HG03159 (cell line): ENCODE measurements around the gene WDFY1.
A peak's percentile ranks its signal among the peaks of the same experiment; 100 is the strongest.
"Not testable (repeated sequence)": the region's sequence is repeated elsewhere in the genome, so short reads cannot be mapped to it uniquely, and the experiment has no call there.

Experiments
- ATAC-seq: cut with Tn5 transposase; IDR thresholded peaks from one replicate; pipeline ENCODE4 v1.9.1; 2021; ENCODE audit warnings: mild to moderate bottlenecking, moderate library complexity; ENCODE audit not compliant: unreplicated experiment

WDFY1 gene

GRCh38 chr2:223957092-223957851 lies 12.1 kb upstream of the WDFY1 start, which contains the start of gene MRPL44:
MRPL44 (plus strand) TSS chr2:223957463; CDS start chr2:223957473, 10 bp downstream.
- peak; percentile 89 for ATAC-seq

DNA sequence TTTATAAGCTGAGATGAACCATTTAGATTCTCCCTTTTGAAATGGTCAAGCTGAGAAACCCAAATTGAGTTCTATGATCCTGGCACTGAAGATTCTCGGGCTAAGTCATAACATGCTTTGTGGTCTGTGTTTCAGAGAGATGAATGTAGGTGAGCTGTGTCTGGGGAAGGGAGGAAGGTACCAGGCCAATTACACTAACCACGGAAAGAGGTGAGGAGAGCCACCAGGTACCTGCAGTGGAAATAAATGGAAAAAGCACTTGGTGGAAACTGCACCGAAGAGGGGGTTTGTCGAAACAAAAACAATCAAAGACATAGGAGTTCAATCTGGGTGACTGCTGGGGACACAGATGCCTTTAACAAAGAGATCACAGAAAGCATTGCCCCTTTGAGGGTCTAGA lies 11.2 kb upstream of the WDFY1 start:
- ATAC-seq: no peak

DNA sequence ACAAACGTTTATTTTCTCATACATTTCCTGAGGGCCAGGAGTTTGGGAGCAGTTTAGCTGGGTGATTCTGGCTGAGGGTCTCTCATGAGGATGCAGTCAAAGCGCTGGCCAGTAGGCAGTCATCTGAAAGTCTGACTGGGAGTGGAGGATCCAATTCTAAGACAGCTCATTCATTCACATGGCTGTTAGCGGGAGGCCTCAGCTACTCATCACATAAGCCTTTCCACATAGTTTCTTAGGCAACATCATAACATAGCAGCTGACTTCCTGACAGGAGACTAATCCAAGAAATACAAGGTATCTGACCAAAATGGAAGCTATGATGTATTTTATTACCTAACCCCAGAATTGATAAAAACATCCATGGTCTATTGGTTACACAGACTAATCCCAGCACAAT lies 9.3 kb upstream of the WDFY1 start:
- no peak for ATAC-seq

DNA sequence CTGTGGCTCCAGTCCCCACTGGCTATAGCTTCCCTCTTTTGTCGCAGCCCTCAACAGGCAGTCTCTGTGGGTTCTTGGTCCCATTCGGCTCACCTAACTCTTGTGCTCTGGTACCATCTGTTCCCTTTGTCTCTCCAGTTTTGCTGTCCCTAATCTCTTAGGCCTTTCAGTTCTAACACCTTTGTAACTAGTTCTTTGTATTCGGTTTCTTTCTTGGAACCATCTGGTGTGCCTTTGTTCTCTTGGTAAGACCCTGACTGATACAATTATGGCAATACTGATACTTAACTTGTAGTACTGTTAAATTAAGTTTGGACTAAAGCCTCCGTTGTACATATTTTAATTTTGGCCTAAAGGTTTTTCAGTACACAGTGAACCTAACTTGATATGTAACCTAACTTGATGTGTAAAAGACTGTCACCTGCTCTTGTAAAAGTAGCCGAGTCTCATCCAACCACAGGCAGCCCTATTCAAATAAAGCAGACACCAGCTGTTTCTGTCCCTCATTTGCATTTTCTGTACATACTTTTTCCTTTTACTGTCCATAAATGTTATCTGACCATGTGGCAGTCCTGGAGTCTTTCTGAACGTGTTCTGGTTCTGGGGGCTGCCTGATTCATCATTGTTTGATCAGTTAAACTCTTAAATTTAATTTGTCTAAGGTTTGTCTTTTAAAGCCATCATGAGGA lies 7.3 kb upstream of the WDFY1 start:
- peak; percentile 57 for ATAC-seq

- no peak for ATAC-seq
Observed at GRCh38 chr2:223950448-223951347, 5.6 kb upstream of the WDFY1 start.

DNA sequence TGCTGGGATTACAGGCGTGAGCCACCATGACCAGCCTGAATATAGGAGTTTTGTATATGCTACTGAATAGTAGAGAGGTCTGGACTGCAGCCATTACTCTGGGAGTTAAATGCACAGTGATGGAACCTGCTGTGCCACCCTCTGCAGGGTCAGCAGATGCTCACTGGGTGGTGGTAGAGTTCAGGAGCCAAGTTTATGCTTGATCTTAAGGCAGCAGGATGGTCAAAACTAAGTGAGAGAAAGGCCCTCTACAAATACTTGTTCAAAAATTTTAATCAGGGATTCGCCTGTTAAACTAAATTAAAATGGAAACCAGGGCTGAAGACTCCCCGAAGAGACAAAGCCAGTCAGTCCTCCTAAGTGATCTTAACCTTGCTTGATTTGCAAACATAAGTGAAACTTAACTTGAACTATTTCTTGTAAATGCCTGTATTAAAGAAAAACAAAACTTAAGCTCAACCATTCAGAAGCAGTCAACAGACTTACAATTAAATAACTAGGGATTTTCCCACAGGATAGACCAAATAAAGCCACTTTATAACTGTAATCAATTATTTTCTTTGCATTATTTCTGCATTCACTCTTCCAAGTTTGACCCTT lies 4.2 kb upstream of the WDFY1 start:
- no peak for ATAC-seq

DNA sequence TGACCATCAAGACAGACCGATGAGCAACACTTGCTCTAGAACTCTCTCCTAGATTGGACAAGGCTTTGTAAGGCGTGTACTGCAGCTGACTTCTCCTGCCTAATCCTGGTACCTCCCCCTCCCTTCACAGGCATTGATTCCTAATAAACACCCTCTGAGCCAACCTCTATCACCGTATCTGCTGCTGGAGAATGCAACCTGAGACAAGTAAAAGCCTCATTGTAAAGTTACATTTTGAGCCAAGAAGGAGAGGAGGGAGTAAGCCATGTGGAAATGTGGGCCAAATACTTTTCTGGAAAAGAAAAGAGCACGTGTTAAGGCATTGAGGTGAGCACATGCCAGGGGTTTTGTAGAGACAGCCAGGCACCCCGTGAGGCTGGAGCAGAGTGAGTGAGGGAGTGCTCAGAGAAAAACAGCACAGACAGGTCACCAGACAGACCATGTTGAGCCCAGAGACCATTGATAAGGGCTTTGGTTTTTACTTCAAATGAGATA lies 2.6 kb upstream of the WDFY1 start:
- no peak for ATAC-seq

DNA sequence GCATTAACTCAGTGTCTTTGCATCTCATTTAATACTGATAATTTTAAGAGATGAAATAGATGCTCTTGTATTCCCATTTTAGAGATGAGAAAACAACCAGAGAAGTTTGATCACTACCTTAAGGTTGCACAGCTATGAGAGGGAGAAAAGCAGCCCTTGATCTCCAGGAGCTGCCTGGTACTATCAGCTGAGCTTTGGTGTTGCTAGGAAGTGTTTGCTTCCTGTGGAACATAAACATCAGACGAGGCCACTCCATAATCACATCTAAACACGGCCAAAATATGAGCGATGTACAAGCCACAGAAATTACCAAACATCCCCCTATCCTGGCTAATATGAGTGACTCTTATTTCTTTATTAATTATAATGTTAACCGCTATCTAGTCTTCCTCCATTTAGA lies 620 bp upstream of the WDFY1 start:
- no peak for ATAC-seq

DNA sequence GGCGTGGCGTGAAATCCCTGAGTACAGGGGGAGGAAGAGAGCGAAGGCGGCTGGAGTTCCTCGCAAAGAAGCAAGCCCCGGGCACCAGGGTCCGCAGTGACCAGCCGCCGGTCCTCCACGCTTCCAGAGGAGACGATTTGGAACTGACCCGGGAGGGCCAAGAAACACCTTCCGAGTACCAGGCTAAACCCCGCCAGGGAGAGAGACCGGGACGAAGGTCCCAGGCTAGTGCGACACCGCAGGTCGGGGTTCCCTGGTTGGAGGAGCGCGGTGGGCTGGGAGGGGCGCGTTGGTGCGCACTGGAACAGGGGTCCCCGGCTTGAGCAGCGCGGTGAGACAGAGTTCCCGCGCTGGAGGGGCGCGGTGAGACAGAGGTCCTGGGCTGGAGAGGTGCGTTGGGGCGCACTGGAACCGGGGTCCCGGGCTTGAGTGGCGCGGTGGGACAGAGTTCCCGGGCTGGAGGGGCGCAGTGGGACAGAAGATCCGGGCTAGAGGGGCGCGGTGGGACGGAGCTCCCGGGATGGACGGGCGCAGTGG lies 901 bp downstream of the WDFY1 start:
- no peak for ATAC-seq

DNA sequence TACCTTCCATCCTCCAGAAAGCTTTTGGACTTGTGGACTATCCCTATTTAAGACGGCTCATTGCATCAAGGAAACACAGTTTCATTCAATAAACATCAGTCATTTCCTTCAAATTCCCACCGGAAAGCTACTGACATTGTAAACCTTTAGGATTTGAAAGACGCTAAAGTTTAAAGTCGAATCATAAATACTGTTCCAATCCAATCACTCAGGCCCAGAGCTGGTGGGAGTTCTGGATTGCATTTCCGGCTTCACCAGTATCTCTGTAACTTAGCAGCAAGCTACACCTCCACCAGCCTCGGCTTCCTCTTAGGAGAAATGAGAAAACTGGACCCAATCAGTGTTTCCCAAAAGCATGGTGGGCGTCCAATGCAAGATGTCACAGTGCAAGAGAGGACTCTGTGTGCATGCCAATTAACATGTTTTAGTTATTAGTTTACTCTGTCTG lies 1.6 kb downstream of the WDFY1 start:
- no peak for ATAC-seq

DNA sequence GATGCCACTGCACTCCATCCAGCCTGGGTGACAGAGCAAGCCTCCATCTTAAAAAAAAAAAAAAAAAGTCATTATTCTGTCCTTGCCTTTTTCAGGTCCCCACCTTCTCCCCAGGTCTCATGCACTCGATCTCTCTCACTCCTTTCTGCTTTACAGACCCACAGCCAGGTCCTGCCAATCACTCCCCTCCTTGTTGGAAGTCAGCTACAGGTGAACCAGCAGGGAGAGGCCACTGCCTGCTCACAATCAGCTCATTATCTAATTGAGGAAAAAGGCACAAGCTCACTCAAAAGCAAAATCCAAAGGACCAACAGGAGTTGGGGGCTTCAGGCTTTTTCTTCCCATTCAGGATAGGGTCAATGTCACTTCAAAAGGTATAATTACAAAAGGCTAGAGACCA lies 2.0 kb downstream of the WDFY1 start:
- ATAC-seq: no peak

DNA sequence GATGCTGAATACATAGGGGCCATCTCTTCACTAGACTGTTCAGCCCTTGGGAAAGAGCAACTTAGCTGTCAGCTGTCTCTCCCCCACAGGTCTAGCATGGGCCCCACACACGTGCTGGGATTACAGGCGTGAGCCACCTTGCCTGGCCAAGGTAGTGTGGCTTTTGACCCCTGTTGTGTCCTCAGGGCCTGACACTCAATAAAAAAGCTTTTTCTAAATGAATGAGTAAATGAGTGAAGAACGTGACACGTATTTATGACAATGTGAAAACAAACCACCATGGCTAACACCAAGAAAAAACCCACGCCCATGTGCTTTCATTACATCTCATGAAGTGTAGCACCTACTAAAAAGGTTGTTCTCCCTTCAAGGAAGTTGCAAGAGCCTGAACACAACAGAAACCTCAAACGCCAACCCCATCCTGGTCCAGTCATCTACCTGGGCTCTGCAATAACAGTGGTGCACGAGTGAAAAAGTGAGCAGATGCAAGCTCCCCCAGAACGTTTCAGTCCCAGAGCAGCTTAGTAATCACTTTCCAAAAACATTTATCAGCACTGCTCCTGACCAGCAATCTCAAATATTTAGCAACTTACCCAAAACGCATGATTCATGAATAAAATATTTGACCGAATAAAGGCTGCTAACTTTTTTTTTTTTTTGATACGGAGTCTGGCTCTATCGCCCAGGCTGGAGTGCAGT lies 3.4 kb downstream of the WDFY1 start:
- ATAC-seq: peak; percentile 44

GRCh38 chr2:223939438-223939837 lies 5.7 kb downstream of the WDFY1 start:
- ATAC-seq: not testable (repeated sequence)

DNA sequence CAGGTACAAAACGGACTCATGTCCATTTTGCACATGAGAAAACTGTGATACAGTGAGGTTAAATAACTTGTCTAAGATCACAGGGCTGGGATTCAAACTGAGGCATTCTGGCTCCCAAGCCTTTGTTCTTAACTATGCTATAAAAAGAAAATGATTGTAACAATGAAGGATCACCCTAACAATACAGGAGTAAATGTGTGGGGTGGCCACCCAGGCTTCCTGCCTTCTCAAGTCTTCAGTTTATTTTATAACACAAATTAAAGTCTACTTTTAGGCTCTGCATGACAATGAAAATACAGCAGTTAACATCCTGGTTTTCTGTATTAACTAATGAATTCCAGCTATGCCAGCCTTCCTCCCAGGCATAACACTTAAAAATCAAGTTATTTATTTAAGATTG lies 7.6 kb downstream of the WDFY1 start:
- no peak for ATAC-seq

GRCh38 chr2:223936862-223937326 lies 8.2 kb downstream of the WDFY1 start:
- no peak for ATAC-seq

GRCh38 chr2:223935459-223936125 lies 9.5 kb downstream of the WDFY1 start:
- no peak for ATAC-seq

- ATAC-seq: no peak
Observed at GRCh38 chr2:223934870-223935269, 10.3 kb downstream of the WDFY1 start.

DNA sequence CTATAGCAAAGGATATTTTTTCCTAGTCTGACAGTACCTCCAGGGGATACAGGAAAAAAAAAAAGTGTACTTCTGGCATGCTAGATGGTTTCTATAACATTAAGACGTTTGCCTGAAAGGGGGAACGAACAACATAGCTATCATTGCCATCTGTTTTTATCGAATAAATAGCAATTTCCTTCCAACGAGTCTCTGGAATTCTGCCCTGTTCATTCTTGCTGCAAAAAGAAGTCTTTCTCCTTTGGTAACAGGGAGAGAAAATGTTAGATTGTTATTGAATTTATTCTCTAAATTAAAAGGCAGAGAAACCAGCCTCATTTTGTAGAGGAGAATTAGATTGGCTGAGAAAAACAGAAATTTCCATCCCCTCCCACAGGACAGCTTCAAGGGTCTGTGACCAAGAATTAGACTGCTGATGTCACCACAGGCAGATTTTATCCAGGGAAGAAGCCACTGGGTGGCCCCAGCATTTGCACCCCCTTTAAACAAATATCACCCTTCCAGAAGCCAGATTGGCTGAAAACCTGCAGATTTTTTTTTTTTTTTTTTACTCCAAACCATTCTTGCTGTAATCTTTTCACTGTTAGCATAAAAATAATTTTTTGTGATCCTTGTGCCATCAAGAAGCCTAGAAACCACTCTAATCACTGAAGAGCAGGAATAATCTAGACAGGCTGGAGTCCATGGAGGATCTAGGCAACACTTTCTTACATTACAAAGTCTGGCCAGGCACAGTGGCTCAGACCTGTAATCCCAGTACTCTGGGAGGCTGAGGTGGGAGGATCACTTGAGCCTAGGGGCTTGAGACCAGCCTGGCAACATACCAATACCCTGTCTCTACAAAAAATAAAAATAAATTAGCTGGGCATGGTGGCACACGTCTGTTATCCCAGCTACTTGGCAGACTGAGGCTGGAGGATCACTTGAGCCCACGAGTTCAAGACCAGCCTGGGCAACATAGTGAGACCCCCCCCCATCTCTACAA lies 12.0 kb downstream of the WDFY1 start:
- no peak for ATAC-seq
